Stimulated activated CD4-positive, alpha-beta T cell treated with anti-CD3 and anti-CD28 coated beads, Interleukin-1b, Interleukin-23, amount 100 ng/mL, for 4 hours (primary cell): ENCODE results near the gene FMNL2.

Source experiments
- DNase-seq, 2 donors: peaks; one replicate each; pipeline ENCODE4 v3.0.0-alpha.2; 2020; ENCODE audit warnings: low read depth in 2 of 2

FMNL2 gene

DNA sequence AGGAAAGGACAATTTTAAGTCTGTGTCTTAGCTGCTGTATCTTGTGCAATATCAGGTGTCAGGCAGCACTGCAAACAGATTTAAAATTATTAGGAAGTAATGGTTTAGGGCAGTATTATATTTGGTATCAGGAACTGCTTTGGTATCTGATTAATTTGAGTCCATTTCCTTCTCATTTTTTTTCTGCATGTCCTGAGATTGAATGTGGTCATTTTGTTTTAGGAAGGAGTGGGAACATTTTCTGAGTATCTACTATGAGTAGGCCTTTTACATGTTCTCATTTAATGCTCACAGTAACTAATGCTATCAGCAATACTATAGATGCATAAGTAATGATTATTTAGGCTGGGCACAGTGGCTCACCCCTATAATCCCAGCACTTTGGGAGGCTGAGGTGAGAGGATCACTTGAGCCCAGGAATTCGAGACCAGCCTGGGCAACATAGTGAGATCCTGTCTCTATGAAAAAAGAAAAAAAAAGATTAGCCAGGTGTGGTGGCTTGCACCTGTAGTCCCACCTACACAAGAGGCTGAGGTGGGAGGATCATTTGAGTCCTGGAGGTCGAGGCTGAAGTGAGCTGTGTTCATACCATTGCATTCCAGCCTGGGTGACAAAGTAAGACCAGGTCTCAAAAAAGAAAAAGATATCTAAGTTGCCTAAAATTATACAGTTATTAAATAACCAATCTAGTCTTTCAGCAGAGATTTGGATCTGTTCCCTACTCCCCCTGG, 4.7 kb downstream of the FMNL2 start:
- no peak for DNase-seq

DNA sequence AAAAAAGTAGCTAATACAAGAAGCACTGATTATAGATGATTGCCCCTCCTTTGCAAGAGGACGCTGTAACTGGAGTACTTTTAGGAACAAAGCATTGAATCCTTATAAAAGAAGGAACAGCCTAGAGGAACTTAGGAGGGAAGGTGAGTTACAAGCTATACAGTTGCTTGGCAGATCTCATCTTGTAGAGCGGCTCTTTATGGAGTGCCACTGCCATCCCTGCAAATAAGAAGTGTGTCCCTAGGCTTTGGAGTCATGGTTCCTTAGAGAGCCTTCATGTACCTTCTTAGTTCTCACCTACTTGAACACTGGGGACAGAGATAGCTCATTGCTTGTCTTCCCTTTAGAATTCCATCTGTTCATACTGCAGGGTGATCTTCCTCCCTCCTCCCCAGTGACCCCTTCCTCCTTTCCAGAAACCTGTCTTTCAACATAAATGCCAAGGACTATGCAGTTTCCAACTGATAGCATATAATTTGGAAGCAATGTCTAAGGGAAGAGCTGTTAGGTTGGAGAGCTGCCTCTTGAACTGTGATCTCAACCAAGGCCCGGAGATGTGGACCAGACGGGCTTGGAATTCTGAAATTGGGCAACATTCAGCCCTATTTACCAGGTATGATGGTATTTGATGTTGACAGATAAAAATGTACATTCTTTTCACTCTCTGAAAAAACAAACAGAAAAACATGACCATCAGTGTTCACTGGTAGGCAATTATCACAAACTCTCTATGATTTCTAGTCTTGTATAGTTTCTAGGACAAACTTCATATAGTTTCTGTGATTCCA, 7.5 kb downstream of the FMNL2 start:
- DNase-seq, result no peak

DNA sequence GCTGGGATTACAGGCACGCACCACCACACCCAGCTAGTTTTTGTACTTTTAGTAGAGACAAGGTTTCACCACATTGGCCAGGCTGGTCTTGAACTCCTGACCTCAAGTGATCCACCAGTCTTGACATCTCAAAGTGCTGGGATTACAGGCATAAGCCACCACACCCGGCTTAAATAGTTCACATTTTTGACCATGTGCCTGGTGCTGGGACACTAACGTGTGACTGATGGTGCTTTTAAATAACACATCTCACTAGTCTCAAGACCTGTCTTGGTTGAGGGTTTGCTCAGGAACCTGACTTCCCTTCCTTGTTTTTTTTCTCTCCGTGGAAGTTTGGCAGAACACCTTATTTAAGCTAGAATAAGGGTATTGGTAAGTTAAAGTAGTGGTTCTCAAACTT, 8.5 kb downstream of the FMNL2 start:
- DNase-seq, result no peak

DNA sequence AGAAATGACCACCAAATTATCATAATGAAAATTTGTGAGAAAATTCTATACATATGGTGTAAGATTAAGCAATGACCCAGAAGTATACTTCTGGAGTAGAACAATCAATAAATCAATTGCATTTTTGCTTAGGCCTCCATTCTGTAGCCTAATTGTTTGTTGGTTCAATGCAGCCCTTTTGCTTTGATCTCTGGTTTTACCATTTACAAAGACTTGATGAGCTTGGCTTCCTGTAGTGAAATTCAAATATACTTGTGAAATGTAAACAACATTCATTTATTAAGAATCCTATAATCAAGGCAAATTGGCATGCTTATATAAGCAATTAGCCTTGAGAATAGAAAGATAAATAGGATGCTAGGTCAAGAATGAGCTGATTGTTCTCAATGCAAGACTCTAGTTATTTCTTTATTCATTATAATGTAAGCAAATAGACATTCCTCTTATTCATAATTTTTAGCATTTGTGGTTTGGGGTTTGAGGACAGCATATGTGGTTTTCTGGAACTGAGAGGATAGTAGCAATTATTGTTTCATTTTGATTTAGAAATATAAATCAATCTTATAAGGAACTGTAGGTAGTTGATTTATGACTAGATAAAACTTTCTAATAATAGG, 9.7 kb downstream of the FMNL2 start:
- no peak for DNase-seq

DNA sequence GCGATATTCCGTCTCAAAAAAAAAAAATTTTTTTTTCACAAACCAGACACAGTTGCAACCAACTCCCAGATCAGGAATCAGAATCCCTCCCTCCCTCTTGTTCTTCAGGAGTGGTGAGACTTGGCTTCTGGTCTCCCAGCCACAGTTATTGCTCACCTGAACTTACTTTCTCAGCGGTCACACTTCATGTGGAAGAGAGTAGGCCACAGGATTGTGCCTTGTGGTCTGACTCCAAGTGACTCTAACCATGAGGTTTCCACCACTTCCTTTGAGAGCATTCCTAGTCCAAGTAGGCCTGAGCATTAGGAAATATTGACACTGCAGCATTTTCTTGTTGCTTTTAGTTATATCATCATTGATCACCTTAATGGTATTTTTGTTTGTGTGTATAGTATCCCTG, 12.1 kb downstream of the FMNL2 start:
- DNase-seq, result no peak

DNA sequence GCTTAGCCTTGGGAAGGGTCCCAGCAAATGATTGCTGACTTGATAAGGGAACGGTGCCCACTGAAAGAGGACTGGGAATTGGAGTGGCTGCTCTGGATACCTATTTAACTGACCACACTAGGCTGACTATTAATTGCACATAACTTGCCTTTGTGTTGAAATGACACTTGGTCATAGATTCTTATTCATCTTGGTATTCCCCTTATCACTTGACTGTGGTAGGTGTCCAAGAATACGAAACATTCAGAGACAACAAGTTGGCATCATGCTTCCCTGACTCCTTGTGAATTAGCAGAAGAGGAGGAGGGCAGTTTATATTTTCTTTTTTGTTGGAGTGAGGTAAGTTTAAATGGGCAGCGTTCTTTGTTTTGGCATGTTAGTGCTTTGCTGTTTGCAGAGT, 13.4 kb downstream of the FMNL2 start:
- no peak for DNase-seq

DNA sequence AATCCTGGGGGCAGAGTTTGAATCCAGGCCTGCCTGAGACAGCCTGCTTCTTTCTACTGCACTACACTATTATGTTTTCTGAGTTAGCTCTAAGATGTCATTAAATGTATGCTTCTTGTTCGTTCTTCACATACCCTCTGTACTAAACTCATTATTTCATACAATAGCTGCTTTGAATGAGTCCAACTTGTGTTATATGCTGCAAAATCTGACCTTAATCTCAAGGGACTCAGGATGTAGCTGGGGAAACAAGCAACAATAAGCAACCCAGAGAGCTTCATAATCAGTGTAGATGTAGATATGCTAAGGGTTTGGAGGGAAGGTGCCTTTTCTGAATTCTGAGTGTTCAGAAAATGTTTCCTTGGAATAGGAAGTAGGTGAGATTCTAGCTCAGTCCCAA, 14.4 kb downstream of the FMNL2 start:
- no peak for DNase-seq

DNA sequence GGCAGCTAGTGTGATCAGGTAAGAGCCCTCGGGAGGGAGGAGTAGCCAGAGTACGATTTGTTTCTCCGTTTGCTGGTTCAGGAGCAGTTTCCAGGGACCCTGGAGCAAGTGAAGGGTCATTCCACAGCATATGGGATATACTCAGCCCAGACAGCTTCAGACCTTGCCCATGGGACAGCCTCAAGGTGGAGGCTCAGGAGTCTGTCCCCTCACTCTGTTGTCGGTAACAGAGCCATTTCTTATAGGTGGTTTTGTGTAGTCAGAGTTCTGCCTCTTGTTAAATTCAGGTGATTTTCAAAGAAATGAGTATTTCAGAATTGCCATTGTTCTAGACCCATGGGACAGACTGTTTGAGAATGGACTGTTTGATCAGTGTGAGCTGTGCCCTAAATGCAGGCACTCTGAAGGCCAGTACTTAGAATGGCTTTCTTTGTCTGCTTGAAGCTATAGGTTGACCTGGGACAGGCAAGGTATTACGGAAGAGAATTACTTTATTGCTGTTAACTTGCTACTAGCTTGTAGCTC, 15.2 kb downstream of the FMNL2 start:
- no peak for DNase-seq

DNA sequence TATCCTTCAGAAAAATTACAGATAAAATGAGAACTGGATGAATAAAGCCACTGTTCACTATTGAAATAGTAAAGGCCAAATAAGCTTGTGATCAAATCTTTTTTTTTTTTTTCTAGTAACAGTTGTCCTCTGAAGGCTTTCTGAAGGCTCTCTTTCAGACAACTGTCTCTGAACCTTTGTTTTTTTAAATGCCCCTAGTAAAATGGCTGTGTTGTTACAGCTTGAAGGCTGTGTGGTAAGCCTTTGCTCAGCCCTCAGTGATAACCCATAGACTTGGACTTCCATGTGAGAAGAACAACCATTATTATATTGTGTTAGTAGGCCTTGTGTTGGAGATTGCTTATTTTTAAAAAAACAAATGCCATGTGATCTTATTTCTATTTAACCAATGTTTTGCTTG, 17.6 kb downstream of the FMNL2 start:
- DNase-seq, result no peak

DNA sequence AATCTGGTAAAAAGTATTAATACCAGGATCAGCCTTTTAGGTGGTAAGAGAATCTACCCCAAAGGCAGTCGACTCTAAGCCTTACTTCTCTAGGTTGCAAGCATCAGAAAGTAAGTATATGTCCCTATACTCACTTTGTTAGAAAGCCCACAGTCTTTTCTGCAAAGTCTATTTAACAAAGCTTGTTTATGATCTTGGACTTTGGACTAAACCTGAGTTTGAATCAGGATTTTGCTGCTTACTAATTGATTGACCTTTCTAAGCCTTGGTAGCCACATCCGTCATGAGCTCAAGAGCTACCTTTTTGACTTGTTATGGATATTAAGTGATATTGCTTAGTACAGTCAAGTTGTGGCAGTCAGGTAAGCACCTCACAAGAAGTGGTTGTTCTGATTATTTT, 18.4 kb downstream of the FMNL2 start:
- DNase-seq, result no peak

DNA sequence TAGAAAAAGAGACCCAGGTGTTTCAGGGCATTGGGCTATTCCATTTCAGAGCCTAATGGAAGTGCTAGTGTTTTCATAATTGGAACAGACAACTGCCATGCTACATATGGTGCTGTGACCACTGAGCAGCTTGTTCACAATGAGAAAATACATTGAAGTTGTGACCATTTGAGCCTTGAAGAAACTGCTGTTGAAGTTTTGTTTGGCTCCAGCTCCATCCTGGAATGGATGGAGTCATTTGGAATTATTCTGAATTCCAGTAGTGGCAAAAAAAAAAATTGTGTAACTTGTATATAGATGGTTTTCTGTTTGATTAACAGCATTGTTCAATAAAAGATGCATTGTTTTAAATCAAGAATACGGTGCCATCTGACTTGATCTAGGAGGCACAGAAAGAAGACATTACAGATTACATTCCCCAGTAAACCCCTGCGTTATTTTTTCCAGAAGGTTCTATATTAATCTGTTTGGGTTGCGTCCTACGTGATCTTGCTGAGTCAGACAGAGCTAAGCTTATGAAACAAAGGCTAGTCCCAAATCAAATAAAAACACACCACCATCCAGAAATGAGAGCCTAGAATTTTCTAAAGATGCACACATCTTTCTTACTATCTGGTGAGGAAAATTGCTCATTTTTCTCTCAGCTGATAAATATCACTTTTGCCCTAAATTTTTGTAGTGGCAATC, 19.2 kb downstream of the FMNL2 start:
- no peak for DNase-seq

DNA sequence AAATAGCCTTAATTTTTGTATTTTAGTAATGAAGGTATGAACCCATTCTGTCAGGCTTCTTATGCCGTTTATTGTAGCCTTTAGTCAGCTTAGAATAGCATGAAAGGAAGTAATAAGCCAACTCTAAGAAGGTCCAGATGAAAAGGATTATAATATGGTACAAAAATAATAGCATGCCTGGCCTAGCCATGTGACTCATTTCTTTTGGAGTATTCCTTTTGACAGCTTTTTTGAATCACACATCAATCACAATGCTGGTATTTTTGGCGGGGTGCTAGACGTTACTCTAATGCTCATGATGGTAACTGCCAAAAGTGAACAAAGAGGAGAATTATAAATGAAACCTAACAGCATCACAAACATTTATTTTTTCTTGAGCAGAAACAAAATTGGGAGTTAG, 19.9 kb downstream of the FMNL2 start:
- no peak for DNase-seq

DNA sequence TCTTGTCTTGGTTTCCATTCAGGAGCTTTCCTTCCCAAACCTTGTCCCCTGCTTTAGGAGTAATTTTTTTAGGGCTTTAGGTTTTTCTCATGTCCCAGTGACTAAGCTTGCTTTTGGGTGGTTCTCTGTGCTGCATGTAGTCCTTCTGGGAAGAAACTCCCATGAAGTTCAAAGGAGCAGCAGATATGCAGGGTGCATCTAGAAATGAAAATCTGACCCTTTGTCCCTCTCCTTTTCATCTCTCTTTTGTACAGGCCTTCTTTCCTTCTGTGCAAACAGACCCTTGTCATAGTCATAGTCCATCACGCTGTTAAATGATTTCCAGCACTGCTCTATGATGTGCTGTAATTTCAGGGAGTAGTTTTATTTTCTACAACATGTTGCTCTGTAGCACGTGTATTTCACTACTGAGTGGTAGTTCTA, 20.4 kb downstream of the FMNL2 start:
- DNase-seq, result no peak

DNA sequence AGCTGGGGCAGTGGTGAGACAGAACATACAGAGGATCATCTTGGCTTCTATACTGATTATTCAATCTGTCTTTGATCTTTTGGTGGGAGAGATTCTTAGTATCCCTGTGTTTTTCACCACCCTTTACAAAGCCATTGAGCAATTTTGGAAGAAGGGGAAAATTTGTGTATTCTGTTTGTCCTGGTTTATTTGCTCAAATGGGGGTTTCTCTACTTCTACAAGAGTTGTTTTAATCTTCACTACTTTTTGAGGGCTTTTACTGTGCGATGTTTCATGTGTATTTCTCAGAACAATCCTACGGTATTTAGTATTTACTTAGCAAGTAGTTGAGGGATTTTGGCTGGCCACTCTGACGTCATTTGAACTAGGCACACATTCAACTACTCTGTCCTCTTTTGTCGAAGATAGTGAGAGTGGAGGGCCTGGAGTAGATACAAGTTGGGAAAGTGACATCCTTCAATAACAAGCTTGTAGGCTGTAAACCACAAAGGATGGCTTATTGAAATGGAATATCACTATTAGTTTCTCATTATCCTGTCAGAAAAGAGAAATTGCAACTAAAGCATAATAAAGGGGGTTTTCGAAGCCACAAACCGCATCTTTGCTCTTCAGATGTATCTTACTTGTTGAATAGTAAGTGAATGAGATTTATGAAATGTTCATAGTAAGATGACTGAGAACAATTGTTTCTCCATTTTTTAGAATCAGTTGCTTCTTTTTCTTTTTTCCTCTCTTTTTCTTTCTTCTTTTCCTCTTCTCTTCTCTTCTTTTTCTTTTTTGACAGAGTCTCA, 24.8 kb downstream of the FMNL2 start:
- no peak for DNase-seq

DNA sequence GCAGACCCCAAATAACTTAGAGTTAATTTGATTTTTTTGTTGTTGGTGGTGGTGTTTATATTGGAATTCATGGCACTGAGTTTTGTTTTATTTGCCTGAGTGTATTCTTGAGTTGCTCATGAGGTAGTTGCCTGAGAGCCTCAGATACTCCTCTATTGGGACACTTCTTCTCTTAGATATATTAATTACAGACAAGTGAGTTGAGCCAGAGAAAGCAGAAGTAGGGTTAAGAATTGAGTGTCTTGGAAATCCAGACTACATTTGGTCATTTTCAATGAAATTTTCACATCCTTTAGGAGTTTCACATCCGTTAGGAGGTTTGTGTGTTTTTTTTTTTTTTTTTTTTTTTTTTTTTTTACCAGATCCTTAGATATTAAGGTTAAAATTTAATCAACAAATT, 29.0 kb downstream of the FMNL2 start:
- DNase-seq, result no peak

DNA sequence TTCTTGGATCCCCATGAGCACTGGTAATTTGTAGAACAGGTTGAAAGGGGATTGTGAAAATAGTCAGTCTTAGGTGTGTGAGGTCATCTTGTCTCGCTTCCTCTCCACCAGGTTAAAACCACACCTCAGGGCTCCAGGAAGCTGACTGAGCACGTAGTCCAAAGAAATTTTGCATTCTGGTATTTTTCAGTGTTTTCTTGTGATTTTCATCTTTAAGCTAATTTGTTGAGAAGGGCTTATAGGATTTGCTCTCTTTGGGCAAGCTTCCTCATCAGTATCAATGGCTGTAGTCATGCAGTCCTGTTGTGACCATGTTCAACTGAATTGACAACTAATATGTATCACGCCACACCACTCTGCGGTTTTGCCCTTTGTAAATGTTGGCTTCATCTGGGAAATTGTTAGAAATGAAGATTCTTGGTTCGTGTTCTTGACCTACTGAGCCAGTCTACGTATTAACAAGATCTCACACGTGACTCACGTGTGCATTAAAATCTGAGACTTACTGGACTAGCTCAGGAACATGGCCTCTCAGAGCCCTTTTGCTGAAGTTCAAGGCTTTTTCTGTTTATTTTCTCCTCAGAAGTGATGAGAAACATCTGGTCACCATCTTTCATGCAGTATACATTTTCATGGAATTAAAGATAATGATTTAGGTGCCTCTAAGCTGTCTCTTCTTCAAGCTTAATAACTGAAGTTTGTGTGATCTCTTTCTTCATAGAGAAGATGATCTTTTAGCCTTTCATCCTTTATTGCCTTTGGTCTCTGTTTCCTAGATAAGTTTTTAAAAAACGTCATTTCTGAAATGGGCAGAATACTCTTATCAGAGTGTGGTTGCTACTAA, 32.8 kb downstream of the FMNL2 start:
- DNase-seq, result no peak

DNA sequence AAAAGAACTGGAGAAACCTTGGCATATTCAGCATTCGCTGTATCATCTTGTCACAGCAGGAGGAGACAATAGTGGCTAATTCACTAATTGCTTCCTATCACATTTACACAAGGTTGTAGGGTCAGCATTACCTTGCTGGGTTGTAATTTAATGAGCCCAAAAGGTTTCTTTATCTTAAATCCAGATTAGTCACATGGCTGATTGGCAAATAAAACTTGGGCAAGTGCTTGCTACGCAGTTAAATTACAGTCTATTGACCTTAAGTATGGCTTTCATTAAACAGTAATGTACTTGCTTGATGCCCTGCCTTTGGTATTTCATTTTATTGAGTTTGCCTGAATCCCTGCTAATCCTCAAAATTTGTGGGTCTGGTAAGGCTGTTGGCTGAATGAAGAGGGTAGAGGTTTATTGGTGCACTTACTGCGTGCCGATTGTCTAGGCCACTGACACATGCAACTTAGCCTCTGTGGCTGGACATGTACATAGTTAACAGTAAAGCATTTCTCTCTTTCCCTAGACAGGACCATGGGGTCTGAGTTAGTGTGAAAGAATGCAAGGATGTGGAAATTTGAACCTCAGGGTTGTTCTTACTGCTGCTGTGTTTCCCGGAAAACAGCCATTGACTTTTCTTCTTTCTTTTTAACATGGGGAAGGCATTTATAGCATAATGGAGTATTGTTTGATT, 34.3 kb downstream of the FMNL2 start:
- DNase-seq, result no peak

DNA sequence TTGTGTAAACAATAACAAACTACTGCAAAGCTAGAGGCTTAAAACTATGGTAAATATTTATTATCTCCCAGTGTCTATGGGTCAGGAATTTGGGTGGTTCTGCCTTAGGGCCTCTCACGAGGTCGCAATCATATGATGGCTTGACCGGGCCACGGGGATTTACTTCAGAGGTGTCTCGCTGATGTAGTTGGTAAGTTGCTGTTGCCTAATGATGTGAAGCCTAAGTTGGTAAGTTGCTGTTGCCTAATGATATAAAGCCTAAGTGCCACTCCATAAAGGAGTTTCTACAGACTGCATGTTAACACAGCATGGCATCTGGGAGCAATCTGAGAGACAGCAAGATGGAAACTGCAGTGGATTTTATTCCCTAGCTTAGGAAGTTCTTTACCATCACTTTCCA, 35.8 kb downstream of the FMNL2 start:
- DNase-seq, result no peak

DNA sequence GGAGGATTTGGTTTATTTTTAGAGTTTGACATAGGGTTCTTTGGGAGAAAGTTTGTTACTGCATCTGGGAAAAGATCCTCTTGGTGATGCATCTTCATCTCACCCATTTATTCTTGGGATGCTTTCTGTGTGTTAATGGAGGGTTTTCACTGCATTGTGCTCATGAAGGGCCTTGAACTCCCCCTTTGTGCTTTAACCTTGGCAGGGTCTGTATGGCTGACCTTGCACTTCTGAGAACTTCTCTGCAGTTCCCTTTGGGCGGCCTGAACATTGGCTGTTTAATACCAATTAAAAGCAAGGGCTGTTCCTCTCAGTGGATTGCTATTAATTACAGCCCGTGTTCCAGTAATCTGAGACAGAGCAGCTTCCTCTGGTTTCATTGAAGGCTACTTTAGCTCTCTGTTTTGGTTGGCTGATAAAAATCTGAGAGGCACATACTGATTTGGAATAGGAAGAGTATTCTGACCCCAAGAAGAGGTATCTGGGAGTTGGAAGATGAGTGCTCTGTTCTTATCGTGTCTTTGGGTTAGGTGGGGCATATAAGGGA, 37.5 kb downstream of the FMNL2 start:
- DNase-seq, result no peak

DNA sequence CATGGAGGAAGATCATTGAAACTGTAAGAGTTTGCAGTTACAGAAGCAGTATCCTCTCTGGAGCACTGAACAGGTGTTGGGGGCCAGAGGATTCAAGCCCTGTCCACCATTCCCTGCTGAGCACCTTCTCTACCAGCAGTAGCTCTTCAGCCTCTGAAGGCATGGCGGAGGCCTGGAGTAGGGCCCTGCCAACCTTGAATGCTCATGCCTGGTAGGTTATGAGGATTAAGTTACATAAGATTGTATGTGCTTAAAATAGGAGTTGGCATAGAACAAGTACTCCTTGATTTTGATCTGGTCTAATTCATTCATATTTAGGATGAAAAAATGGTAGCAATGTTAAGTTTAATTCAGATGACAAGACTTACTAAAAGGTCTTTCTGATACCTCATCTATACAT, 40.2 kb downstream of the FMNL2 start:
- DNase-seq, result no peak
